GM13977 (cell line): ENCODE measurements around the gene TMEM11.
"Not testable (repeated sequence)": the region's sequence is repeated elsewhere in the genome, so short reads cannot be mapped to it uniquely, and the experiment has no call there.

Experiments used
- DNase-seq: peaks from one replicate; pipeline ENCODE4 v3.0.0; 2012; ENCODE audit warnings: low spot score
- in situ Hi-C: fragments of 300-500 bp; cut with MboI; formaldehyde crosslinking; loops from one replicate; pipeline ENCODE4 v1.12.0; 2022; ENCODE audit warnings: low sequenced_read_pairs, low pct_unique_long_range_greater_than_20kb, mixed read lengths, inconsistent platforms; ENCODE audit not compliant: unreplicated experiment
- TF ChIP-seq, protein P1 (sequence below): IDR thresholded peaks from 2 replicates; pipeline ENCODE4 v1.5.1; 2012; ENCODE audit warnings: mild to moderate bottlenecking, control low read depth; ENCODE audit not compliant: insufficient read depth; ENCODE audit errors: extremely low read depth, missing control alignments

Gene TMEM11

DNA sequence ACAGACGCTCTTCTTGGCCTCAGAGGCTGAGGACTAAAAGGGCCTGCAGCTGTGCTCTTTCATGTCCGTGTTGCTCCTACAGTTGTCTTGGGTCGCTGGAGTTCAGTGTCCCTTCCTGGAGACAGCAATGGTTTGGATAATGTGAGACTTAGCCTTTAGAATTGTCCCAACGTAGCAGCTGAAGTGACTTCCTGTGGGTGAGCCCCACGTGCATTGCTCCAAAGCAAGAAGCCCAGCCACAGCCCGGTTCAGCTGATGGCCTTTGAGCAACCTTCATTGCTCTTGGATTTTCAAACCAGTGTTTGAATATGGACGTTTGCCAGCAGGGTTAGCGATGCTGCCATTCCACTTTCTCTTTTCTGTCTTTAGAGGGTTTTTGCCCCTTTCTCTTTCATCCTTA is 19.7 kb downstream of the TMEM11 start:
- no peak for DNase-seq
- in situ Hi-C loops = no loop called here
- TF ChIP-seq, protein P1, sequence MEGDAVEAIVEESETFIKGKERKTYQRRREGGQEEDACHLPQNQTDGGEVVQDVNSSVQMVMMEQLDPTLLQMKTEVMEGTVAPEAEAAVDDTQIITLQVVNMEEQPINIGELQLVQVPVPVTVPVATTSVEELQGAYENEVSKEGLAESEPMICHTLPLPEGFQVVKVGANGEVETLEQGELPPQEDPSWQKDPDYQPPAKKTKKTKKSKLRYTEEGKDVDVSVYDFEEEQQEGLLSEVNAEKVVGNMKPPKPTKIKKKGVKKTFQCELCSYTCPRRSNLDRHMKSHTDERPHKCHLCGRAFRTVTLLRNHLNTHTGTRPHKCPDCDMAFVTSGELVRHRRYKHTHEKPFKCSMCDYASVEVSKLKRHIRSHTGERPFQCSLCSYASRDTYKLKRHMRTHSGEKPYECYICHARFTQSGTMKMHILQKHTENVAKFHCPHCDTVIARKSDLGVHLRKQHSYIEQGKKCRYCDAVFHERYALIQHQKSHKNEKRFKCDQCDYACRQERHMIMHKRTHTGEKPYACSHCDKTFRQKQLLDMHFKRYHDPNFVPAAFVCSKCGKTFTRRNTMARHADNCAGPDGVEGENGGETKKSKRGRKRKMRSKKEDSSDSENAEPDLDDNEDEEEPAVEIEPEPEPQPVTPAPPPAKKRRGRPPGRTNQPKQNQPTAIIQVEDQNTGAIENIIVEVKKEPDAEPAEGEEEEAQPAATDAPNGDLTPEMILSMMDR = no peak

DNA sequence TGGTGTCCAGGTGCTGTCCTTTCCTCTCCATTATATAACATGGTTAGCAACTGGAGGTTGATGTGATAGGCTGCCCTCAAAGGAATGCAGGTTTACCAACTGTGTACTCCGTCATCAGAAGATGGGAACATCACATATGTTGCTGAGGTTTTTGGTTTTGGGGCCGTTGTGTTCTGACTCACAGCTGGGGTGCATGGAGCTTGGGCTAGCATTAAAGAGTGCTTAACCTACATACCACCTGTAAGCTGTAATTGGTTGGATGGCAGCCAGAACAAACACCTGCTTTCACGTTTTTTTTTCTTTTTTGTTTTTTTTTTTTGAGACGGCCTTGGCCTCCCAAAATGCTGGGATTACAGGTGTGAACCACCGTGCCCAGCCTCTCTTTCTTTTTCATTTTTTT is 20.9 kb downstream of the TMEM11 start:
- in situ Hi-C loops = no loop called here
- TF ChIP-seq, protein P1 = no peak
- DNase-seq = no peak

- in situ Hi-C loops = not testable (repeated sequence)
Observed at GRCh38 chr17:21192414-21192813, 21.5 kb downstream of the TMEM11 start.

DNA sequence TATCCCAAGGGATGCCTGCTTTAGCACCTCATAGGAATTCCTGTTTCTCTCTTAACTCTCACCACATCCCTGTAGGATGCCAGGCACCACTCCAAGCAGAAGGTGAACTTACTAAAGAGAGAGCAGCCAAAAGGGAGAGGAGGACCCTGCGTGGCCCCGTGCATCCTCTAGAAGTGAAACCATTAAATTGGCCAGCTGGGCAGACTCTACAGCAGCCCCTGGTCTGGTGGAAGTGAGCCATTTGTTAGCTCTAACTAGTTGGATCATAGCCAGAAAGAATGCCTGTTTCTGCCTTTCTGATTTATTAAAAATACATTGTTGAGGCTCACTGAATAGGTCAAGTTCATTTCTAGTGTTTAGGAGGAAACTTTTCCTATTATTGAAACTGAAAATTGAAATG is 22.3 kb downstream of the TMEM11 start:
- in situ Hi-C loops = no loop called here
- TF ChIP-seq, protein P1 = no peak
- DNase-seq = no peak

More at GRCh38 chr17:21192414-21192813, 21.5 kb downstream of the TMEM11 start:
- not testable (repeated sequence) for DNase-seq

GRCh38 chr17:21190078-21190477 is 23.9 kb downstream of the TMEM11 start:
- in situ Hi-C loops = no loop called here
- TF ChIP-seq, protein P1 = no peak
- no peak for DNase-seq

DNA sequence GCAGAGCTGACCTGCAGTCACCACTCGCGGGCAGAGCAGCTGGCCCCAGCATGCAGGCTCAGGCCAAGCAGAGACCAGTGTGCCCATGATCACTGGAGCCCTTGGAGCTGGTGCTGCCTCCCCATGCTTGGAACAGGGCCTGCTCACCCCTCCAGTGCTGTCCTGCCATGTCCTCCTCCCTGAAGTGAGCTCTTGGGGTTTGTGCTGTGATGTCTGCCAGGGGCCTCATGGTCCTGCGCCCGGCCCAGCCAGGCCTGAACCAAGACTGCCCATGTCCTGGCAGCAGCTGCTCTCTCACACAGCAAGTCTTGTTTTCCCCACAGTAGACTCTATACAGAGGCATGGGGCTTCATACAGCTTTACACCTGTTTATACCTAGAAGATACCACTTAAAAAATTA is 24.6 kb downstream of the TMEM11 start:
- TF ChIP-seq, protein P1 = no peak
- in situ Hi-C loops = no loop called here
- DNase-seq = no peak

DNA sequence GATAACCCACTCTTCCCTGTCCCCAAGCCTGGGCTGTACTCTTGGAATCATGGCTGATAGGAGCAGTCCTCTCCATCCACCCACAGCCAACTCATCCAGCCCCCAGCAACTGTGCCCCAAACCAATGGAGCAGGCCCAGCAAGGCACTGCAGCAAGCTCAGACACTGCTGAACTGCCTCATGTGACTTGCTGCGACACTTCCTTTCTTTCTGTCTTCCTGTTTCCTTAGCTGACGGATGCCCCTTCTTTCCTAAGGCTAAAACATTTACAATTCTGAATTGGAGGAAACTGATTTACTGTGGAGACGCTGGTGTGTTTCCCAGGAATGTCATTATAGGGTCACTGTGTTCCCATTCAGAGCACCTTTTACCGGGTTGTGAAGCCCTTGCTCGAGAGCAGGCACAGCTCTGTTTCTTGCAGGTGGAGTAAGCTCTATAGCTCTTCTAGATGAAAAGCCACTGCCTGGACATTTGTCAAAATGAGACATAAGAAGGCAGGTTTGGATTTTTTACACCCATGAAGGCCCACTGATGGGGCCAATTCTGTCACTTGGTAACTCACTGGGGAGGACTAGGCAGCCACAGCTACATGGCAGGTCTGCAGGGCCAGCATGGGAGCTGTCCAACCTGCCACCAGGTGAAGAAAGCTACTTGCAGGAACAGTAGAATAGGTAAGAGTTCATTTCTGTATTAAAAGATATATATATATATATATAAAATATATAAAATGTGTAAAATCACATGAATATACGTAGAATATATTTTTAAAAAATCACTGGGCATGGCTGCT is 27.4 kb downstream of the TMEM11 start:
- no peak for DNase-seq
- TF ChIP-seq, protein P1 = no peak
- in situ Hi-C loops = no loop called here
